HepG2 (cell line): ENCODE results near the gene CLDN19. TPM values are rescaled to one million over a fixed set of nuclear protein-coding genes. Genes with fewer than 3 reads are reported as not detected.

Source experiments
- CHCHD3 ChIP-seq: sonication (generic); formaldehyde crosslinking; IDR thresholded peaks from 2 replicates; pipeline ENCODE4 v1.8.0; 2022; ENCODE audit warnings: mild to moderate bottlenecking, missing genetic modification reagents, moderate library complexity
- KLF16 ChIP-seq, 2 experiments: sonication (generic) in 1 of 2; formaldehyde crosslinking in 1 of 2; IDR thresholded peaks; 2 replicates each; pipeline versions ENCODE4 v1.6.1 to v1.8.0; 2016 to 2023; ENCODE audit warnings: missing genetic modification reagents in 2 of 2, missing compliant biosample characterization in 1 of 2
- ONECUT2 ChIP-seq: sonication (generic); formaldehyde crosslinking; IDR thresholded peaks from 2 replicates; pipeline ENCODE4 v1.4.0; 2020; ENCODE audit warnings: missing genetic modification reagents
- POLR2G ChIP-seq: fragments of 200-400 bp; formaldehyde crosslinking; IDR thresholded peaks from 2 replicates; pipeline ENCODE4 v1.6.1; 2018; ENCODE audit warnings: mild to moderate bottlenecking, low read depth, low read length, moderate library complexity
- RFXAP ChIP-seq: sonication (generic); formaldehyde crosslinking; IDR thresholded peaks from 2 replicates; pipeline ENCODE4 v1.4.0; 2020; ENCODE audit warnings: missing genetic modification reagents, borderline replicate concordance
- SNRNP70 ChIP-seq: fragments of 200-400 bp; formaldehyde crosslinking; IDR thresholded peaks from 2 replicates; pipeline ENCODE4 v1.6.1; 2017; ENCODE audit warnings: mild to moderate bottlenecking, low read depth, low read length, moderate library complexity
- SOX6 ChIP-seq, 2 experiments: fragments of 450-650 bp in 1 of 2; sonication (generic) in 1 of 2; formaldehyde crosslinking in 1 of 2; IDR thresholded peaks; 2 replicates each; pipeline versions ENCODE4 v1.4.0 to v1.6.1; 2017 to 2020; ENCODE audit warnings: antibody characterized with exemption in 1 of 2, mild to moderate bottlenecking in 1 of 2, missing genetic modification reagents in 1 of 2
- STAT6 ChIP-seq: sonication (generic); formaldehyde crosslinking; IDR thresholded peaks from 2 replicates; pipeline ENCODE4 v1.4.0; 2020; ENCODE audit warnings: missing genetic modification reagents, mild to moderate bottlenecking, borderline replicate concordance
- TBL1XR1 ChIP-seq: fragments of 150-350 bp; IDR thresholded peaks from 2 replicates; pipeline ENCODE4 v1.6.1; 2014; ENCODE audit warnings: borderline replicate concordance, low read length; ENCODE audit not compliant: partially characterized antibody
- TIGD3 ChIP-seq: sonication (generic); formaldehyde crosslinking; IDR thresholded peaks from 2 replicates; pipeline ENCODE4 v1.5.1; 2020; ENCODE audit warnings: mild to moderate bottlenecking, missing genetic modification reagents, borderline replicate concordance
- ZFP36L1 ChIP-seq: sonication (generic); formaldehyde crosslinking; IDR thresholded peaks from 2 replicates; pipeline ENCODE4 v1.8.0; 2022; ENCODE audit warnings: mild to moderate bottlenecking, missing genetic modification reagents, moderate library complexity
- polyA plus RNA-seq, 8 experiments: library from polyadenylated mRNA; depleted of rRNA in 3 of 8; stranded (reverse) in 7 of 8; unstranded in 1 of 8; fragments of >200 nt; fragmentation: Illumina TruSeq in 4 of 8; extraction: Trizol in 4 of 8; gene quantifications; 2 replicates each; pipeline versions ENCODE4 v1.2.1 to v1.2.3, GENCODE V29; 2011 to 2016; ENCODE audit warnings: low read depth in 4 of 8, missing spikeins in 1 of 8, mixed read lengths in 1 of 8; ENCODE audit not compliant: insufficient read depth in 1 of 8
- total RNA-seq, 5 experiments: library from RNA; depleted of rRNA; stranded (reverse); fragments of >200 nt; fragmentation: Illumina TruSeq; extraction: Trizol; gene quantifications; 2 replicates each; pipeline ENCODE4 v1.2.3, GENCODE V29; 2016; ENCODE audit warnings: low read depth in 1 of 5
- TF ChIP-seq, protein P1 (sequence below): sonication (generic); formaldehyde crosslinking; IDR thresholded peaks from one replicate; pipeline ENCODE4 v1.5.1; 2020; ENCODE audit warnings: mild to moderate bottlenecking, missing genetic modification reagents; ENCODE audit errors: not compliant biosample characterization
- TF ChIP-seq, protein P2 (sequence below): sonication (generic); formaldehyde crosslinking; IDR thresholded peaks from 2 replicates; pipeline ENCODE4 v1.8.1; 2023; ENCODE audit warnings: mild to moderate bottlenecking, moderate library complexity, missing genetic modification reagents

CLDN19 gene
- total and polyA plus RNA-seq, 2 of the 13 experiments (the other 11 are each of a cell fraction or from before 2014, with no cell fraction given): 5.0 to 7.6 TPM

- no peak for TF ChIP-seq STAT6 (CRISPR knock-in tag)
- TF ChIP-seq ONECUT2 (CRISPR knock-in tag): no peak
- no peak for TF ChIP-seq POLR2G
- TF ChIP-seq TBL1XR1: no peak
- TF ChIP-seq, protein P1, sequence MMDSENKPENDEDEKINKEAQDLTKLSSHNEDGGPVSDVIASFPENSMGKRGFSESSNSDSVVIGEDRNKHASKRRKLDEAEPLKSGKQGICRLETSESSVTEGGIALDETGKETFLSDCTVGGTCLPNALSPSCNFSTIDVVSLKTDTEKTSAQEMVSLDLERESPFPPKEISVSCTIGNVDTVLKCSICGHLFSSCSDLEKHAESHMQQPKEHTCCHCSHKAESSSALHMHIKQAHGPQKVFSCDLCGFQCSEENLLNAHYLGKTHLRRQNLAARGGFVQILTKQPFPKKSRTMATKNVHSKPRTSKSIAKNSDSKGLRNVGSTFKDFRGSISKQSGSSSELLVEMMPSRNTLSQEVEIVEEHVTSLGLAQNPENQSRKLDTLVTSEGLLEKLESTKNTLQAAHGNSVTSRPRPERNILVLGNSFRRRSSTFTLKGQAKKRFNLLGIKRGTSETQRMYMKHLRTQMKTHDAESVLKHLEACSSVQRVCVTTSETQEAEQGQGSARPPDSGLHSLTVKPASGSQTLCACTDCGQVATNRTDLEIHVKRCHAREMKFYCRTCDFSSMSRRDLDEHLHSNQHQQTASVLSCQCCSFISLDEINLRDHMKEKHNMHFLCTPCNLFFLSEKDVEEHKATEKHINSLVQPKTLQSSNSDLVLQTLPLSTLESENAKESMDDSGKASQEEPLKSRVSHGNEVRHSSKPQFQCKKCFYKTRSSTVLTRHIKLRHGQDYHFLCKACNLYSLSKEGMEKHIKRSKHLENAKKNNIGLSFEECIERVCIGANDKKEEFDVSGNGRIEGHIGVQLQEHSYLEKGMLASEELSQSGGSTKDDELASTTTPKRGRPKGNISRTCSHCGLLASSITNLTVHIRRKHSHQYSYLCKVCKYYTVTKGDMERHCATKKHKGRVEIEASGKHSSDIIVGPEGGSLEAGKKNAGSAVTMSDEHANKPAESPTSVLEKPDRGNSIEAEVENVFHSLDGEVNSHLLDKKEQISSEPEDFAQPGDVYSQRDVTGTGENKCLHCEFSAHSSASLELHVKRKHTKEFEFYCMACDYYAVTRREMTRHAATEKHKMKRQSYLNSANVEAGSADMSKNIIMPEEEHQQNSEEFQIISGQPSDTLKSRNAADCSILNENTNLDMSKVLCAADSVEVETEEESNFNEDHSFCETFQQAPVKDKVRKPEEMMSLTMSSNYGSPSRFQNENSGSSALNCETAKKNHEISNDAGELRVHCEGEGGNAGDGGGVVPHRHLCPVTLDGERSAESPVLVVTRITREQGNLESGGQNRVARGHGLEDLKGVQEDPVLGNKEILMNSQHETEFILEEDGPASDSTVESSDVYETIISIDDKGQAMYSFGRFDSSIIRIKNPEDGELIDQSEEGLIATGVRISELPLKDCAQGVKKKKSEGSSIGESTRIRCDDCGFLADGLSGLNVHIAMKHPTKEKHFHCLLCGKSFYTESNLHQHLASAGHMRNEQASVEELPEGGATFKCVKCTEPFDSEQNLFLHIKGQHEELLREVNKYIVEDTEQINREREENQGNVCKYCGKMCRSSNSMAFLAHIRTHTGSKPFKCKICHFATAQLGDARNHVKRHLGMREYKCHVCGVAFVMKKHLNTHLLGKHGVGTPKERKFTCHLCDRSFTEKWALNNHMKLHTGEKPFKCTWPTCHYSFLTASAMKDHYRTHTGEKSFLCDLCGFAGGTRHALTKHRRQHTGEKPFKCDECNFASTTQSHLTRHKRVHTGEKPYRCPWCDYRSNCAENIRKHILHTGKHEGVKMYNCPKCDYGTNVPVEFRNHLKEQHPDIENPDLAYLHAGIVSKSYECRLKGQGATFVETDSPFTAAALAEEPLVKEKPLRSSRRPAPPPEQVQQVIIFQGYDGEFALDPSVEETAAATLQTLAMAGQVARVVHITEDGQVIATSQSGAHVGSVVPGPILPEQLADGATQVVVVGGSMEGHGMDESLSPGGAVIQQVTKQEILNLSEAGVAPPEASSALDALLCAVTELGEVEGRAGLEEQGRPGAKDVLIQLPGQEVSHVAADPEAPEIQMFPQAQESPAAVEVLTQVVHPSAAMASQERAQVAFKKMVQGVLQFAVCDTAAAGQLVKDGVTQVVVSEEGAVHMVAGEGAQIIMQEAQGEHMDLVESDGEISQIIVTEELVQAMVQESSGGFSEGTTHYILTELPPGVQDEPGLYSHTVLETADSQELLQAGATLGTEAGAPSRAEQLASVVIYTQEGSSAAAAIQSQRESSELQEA (CRISPR knock-in tag): no peak
- no peak for TF ChIP-seq CHCHD3
- TF ChIP-seq SOX6 (IDR thresholded peaks at IDR 0.05): no peak
- TF ChIP-seq SOX6 (CRISPR knock-in tag; IDR thresholded peaks at IDR 0.05): peak; percentile 25; the same call in 1 of the 2 replicates
- TF ChIP-seq, protein P2, sequence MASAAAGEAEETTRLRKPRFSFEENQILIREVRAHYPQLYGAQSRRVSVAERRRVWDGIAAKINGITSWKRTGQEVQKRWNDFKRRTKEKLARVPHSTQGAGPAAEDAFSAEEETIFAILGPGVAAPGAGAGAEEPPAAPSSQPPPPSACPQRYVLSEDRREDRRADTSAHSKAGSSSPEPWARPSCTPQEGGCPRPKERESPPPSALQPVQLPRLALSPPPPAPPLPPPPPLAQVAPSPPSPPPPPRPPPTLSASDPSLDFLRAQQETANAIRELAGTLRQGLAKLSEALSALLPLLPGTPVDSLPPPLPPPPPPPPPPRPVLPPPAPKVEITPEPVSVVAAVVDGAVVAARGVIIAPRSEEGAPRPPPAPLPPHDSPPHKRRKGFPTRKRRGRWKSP (CRISPR knock-in tag): no peak
- no peak for TF ChIP-seq SNRNP70
- no peak for TF ChIP-seq TIGD3 (CRISPR knock-in tag)
- no peak for TF ChIP-seq ZFP36L1 (CRISPR knock-in tag)
- no peak; a peak in 1 of 4 replicates for TF ChIP-seq KLF16 (CRISPR knock-in tag; IDR thresholded peaks at IDR 0.05)
- TF ChIP-seq RFXAP (CRISPR knock-in tag): no peak
Observed at GRCh38 chr1:42765832-42766740, 26.1 kb upstream of the CLDN19 start (continued).
